HepG2 (cell line): ENCODE measurements around the gene ARMC8. TPM values are rescaled to one million over a fixed set of nuclear protein-coding genes. Genes with fewer than 3 reads are reported as not detected.

Experiments
- ATAC-seq: fragments of 200-7000 bp; cut with Tn5 transposase; 3 replicates; pipeline ENCODE4 v1.9.1; 2020; ENCODE audit warnings: mild to moderate bottlenecking, moderate library complexity
- BruUV-seq: library from RNA; stranded (reverse); fragments of 400-500 nt; replicated peaks from 2 replicates; lab custom pipeline; 2021; lab: Mats Ljungman, UMichigan
- CTCF ChIA-PET: fragments of 300-600 bp; formaldehyde crosslinking; extraction: SDS; loops from one replicate; lab custom pipeline; 2021; ENCODE audit warnings: low total read pairs, inconsistent platforms, low intra/inter-chr PET ratio; lab: Yijun Ruan, JAX
- POLR2A ChIA-PET: fragments of 350-600 bp; sonication (Branson Sonifier 250); formaldehyde crosslinking; loops from one replicate; lab custom pipeline; 2020; ENCODE audit warnings: antibody characterized with exemption, inconsistent platforms; lab: Yijun Ruan, JAX
- DNase-seq: peaks from one replicate; pipeline ENCODE4 v3.0.0-alpha.2; 2015; ENCODE audit warnings: low spot score
- FAIRE-seq: peaks from 3 replicates; lab custom pipeline; 2011; peaks lifted over from hg19 to GRCh38; lab: Jason Lieb, UNC
- H2AFZ ChIP-seq: one replicate; pipeline ENCODE4 v1.6.1; 2011; ENCODE audit warnings: low read length, inconsistent platforms
- H3K27ac ChIP-seq: fragments of 300-600 bp; 3 replicates; pipeline ENCODE4 v1.8.0; 2011; ENCODE audit warnings: mixed run types, mild to moderate bottlenecking, mixed read lengths, low read length, inconsistent platforms; ENCODE audit not compliant: insufficient read depth; ENCODE audit errors: extremely low read length
- H3K27me3 ChIP-seq, 2 experiments: fragments of 200-600 bp in 1 of 2; 2 replicates in 1 of 2; 3 replicates in 1 of 2; pipeline versions ENCODE4 v1.6.0 to v1.8.0; 2011; ENCODE audit warnings: low read length in 2 of 2, mild to moderate bottlenecking in 2 of 2, moderate library complexity in 2 of 2, inconsistent platforms in 1 of 2; ENCODE audit not compliant: insufficient read depth in 2 of 2, control insufficient read depth in 1 of 2
- H3K36me3 ChIP-seq, 2 experiments: fragments of 200-600 bp in 1 of 2; replicated peaks in 1 of 2; 2 replicates in 1 of 2; 3 replicates in 1 of 2; pipeline versions ENCODE4 v1.5.1 to v1.8.0; 2011; ENCODE audit warnings: low read length in 2 of 2, inconsistent platforms in 1 of 2; ENCODE audit not compliant: insufficient read depth in 2 of 2, control insufficient read depth in 1 of 2
- H3K4me1 ChIP-seq: 2 replicates; pipeline ENCODE4 v1.5.1; 2012; ENCODE audit warnings: low read length, inconsistent platforms; ENCODE audit not compliant: insufficient read depth
- H3K4me2 ChIP-seq: 2 replicates; pipeline ENCODE4 v1.6.0; 2011; ENCODE audit warnings: low read depth, low read length, inconsistent platforms
- H3K4me3 ChIP-seq, 3 experiments: fragments of 200-600 bp in 1 of 3; sonication (generic), shearing (Covaris generic) in 1 of 3; replicated peaks in 1 of 3; 2 replicates each; pipeline ENCODE4 v1.5.1; 2011 to 2016; ENCODE audit warnings: low read length in 3 of 3, inconsistent platforms in 2 of 3, low read depth in 2 of 3, mild to moderate bottlenecking in 2 of 3, control low read depth in 1 of 3, mixed read lengths in 1 of 3; ENCODE audit not compliant: insufficient read depth in 1 of 3
- H3K79me2 ChIP-seq: one replicate; pipeline ENCODE4 v1.6.1; 2011; ENCODE audit warnings: low read length, inconsistent platforms; ENCODE audit not compliant: insufficient read depth
- H3K9ac ChIP-seq: 2 replicates; pipeline ENCODE4 v1.6.0; 2011; ENCODE audit warnings: mild to moderate bottlenecking, low read depth, low read length, inconsistent platforms; ENCODE audit not compliant: insufficient read depth
- H3K9me3 ChIP-seq: 2 replicates; pipeline ENCODE4 v1.5.1; 2012; ENCODE audit warnings: mild to moderate bottlenecking, low read length
- H4K20me1 ChIP-seq: 2 replicates; pipeline ENCODE4 v1.6.0; 2011; ENCODE audit warnings: inconsistent platforms, mild to moderate bottlenecking, low read length, moderate library complexity; ENCODE audit not compliant: insufficient read depth
- ARNT ChIP-seq: fragments of 450-650 bp; IDR thresholded peaks from 2 replicates; pipeline ENCODE4 v1.6.1; 2017
- ASH2L ChIP-seq: fragments of 300-600, 200-600 bp; sonication (generic); IDR thresholded peaks from 2 replicates; pipeline ENCODE4 v1.7.0; 2017; ENCODE audit warnings: low read depth, mild to moderate bottlenecking, moderate library complexity, mixed read lengths, low read length; ENCODE audit not compliant: insufficient read length
- CEBPB ChIP-seq: IDR thresholded peaks from 2 replicates; pipeline ENCODE4 v1.6.1; 2011; ENCODE audit warnings: low read depth, low read length, improper control_type of control experiment, borderline replicate concordance
- EP300 ChIP-seq, 3 experiments: sonication (generic) in 1 of 3; formaldehyde crosslinking in 1 of 3; IDR thresholded peaks; 2 replicates each; pipeline versions ENCODE4 v1.5.1 to v1.6.1; 2011 to 2020; ENCODE audit warnings: low read depth in 2 of 3, low read length in 2 of 3, borderline replicate concordance in 1 of 3, improper control_type of control experiment in 1 of 3, mild to moderate bottlenecking in 1 of 3, missing genetic modification reagents in 1 of 3, moderate library complexity in 1 of 3
- FLYWCH1 ChIP-seq: sonication (generic); formaldehyde crosslinking; IDR thresholded peaks from 2 replicates; pipeline ENCODE4 v1.8.1; 2023; ENCODE audit warnings: mild to moderate bottlenecking, missing genetic modification reagents
- HBP1 ChIP-seq: IDR thresholded peaks from 2 replicates; pipeline ENCODE4 v1.6.1; 2016; ENCODE audit warnings: low read depth, control low read depth
- MIER2 ChIP-seq: IDR thresholded peaks from 2 replicates; pipeline ENCODE4 v1.6.1; 2016; ENCODE audit warnings: missing biosample characterization, missing genetic modification reagents
- ZFP82 ChIP-seq: sonication (generic); formaldehyde crosslinking; IDR thresholded peaks from 2 replicates; pipeline ENCODE4 v1.5.1; 2020; ENCODE audit warnings: mild to moderate bottlenecking, missing genetic modification reagents, borderline replicate concordance
- ZSCAN25 ChIP-seq: sonication (generic); formaldehyde crosslinking; IDR thresholded peaks from 2 replicates; pipeline ENCODE4 v1.8.0; 2022; ENCODE audit warnings: mild to moderate bottlenecking, missing genetic modification reagents
- WGBS: methylation state at CpG from one replicate; pipeline ENCODE4 v1.1.6; 2017; ENCODE audit warnings: low lambda C conversion rate; 5-methylcytosine and 5-hydroxymethylcytosine counted together
- in situ Hi-C: cut with HindIII; loops from 2 replicates; pipeline ENCODE4 v1.10.0; 2017; ENCODE audit warnings: low pct_unique_long_range_greater_than_20kb; ENCODE audit not compliant: extremely low pct_ligation_motif_present
- intact Hi-C: fragments of 100-400 bp; cut with micrococcal nuclease; formaldehyde crosslinking; loops from one replicate; pipeline ENCODE4 v1.10.0; 2022; ENCODE audit not compliant: unreplicated experiment
- polyA plus RNA-seq, 8 experiments: library from polyadenylated mRNA; depleted of rRNA in 3 of 8; stranded (reverse) in 7 of 8; unstranded in 1 of 8; fragments of >200 nt; fragmentation: Illumina TruSeq in 4 of 8; extraction: Trizol in 4 of 8; gene quantifications; 2 replicates each; pipeline versions ENCODE4 v1.2.1 to v1.2.3, GENCODE V29; 2011 to 2016; ENCODE audit warnings: low read depth in 4 of 8, missing spikeins in 1 of 8, mixed read lengths in 1 of 8; ENCODE audit not compliant: insufficient read depth in 1 of 8
- total RNA-seq, 5 experiments: library from RNA; depleted of rRNA; stranded (reverse); fragments of >200 nt; fragmentation: Illumina TruSeq; extraction: Trizol; gene quantifications; 2 replicates each; pipeline ENCODE4 v1.2.3, GENCODE V29; 2016; ENCODE audit warnings: low read depth in 1 of 5

Gene ARMC8
- total and polyA plus RNA-seq, 2 of the 13 experiments (the other 11 are each of a cell fraction or from before 2014, with no cell fraction given) = 38.9 to 55.3 TPM

- H3K27ac ChIP-seq = no peak overlapping the region
- ChIA-PET POLR2A (no interaction called here), CTCF (no interaction called here)
- peaks cover 16% of the 10 kb centered on the region for H3K4me1 ChIP-seq
- no peak overlapping the region for H3K9ac ChIP-seq
- ATAC-seq (no peak), DNase-seq (no peak), FAIRE-seq (no peak)
- H3K27me3 ChIP-seq = no peaks in the 10 kb centered on the region
- H3K4me3 ChIP-seq = no peak overlapping the region
- no peak overlapping the region for H2AFZ ChIP-seq
- intact Hi-C loops (no loop called here), in situ Hi-C loops (no loop called here)
- H3K9me3 ChIP-seq = no peaks in the 10 kb centered on the region
- WGBS = 97% methylated on average over 4 of the region's 4 CpGs
- BruUV-seq = no TSS peak
- H3K4me2 ChIP-seq = no peak overlapping the region
- no peaks in the 10 kb centered on the region; the same call in 1 of the 2 replicates for H4K20me1 ChIP-seq
- peaks cover 23% of the 10 kb centered on the region for H3K79me2 ChIP-seq
- TF ChIP-seq FLYWCH1 (CRISPR knock-in tag) = no peak
- no peak for TF ChIP-seq ZSCAN25 (CRISPR knock-in tag)
- TF ChIP-seq EP300 (IDR thresholded peaks at IDR 0.05; ENCODE audit: low read depth in 2 of 2, low read length in 2 of 2) = no peak
- TF ChIP-seq EP300 (CRISPR knock-in tag; IDR thresholded peaks at IDR 0.05; ENCODE audit: borderline replicate concordance) = no peak
- TF ChIP-seq CEBPB = no peak
- no peak for TF ChIP-seq ASH2L
- H3K36me3 ChIP-seq = peaks cover 10 to 28% of the 10 kb centered on the region in 2 experiments; a peak in 4 of 5 replicates
These were observed 33.7 kb downstream of the ARMC8 start for GRCh38 chr3:138220788-138221187.

GRCh38 chr3:138222131-138222941 is 35.2 kb downstream of the ARMC8 start:
- Histone ChIP-seq H3K27me3 (no peaks in the 10 kb centered on the region), H3K4me1 (peaks cover 8% of the 10 kb centered on the region), H3K36me3 (peaks cover 12 to 41% of the 10 kb centered on the region in 2 experiments; a peak in 4 of 5 replicates), H2AFZ (no peak overlapping the region), H3K79me2 (peaks cover 19% of the 10 kb centered on the region), H3K4me3 (no peak overlapping the region)
- 88% methylated on average over 2 of the region's 2 CpGs for WGBS
- no peak for ATAC-seq
- CTCF ChIA-PET = no interaction called here
- no peak for DNase-seq
- TF ChIP-seq HBP1 (CRISPR knock-in tag) = no peak
- no peak for TF ChIP-seq ARNT
- TF ChIP-seq MIER2 (CRISPR knock-in tag) = no peak
- TF ChIP-seq ZFP82 (CRISPR knock-in tag) = no peak
- TF ChIP-seq, all 625 proteins: peak for 0
- no peaks in the 10 kb centered on the region for H3K9me3 ChIP-seq
- in situ Hi-C loops = no loop called here
- H3K9ac ChIP-seq = no peak overlapping the region
- BruUV-seq = no TSS peak
- no peak for FAIRE-seq
- no peaks in the 10 kb centered on the region; the same call in 1 of the 2 replicates for H4K20me1 ChIP-seq
- intact Hi-C loops = no loop called here
- H3K27ac ChIP-seq = no peak overlapping the region
- no peak overlapping the region for H3K4me2 ChIP-seq
- POLR2A ChIA-PET = no interaction called here
